SK-N-MC (cell line): Measurements from ENCODE around the gene EXOSC6.
"Not testable (repeated sequence)": the region's sequence is repeated elsewhere in the genome, so short reads cannot be mapped to it uniquely, and the experiment has no call there.

Experiments used
- EZH2 ChIP-seq: fragments of 200-600 bp; sonication (generic); IDR thresholded peaks from one replicate; pipeline ENCODE4 v1.6.1; 2017; ENCODE audit warnings: antibody characterized with exemption
- FOXP2 ChIP-seq: optimal IDR thresholded peaks from 2 replicates; pipeline ENCODE3; 2011; ENCODE audit warnings: mild to moderate bottlenecking, moderate library complexity; ENCODE audit not compliant: insufficient read depth; ENCODE audit errors: extremely low read length, control extremely low read depth
- POLR2AphosphoS5 ChIP-seq: IDR thresholded peaks from 2 replicates; pipeline ENCODE4 v1.6.1; 2012; ENCODE audit warnings: mild to moderate bottlenecking, low read depth, low read length, borderline replicate concordance

DNA sequence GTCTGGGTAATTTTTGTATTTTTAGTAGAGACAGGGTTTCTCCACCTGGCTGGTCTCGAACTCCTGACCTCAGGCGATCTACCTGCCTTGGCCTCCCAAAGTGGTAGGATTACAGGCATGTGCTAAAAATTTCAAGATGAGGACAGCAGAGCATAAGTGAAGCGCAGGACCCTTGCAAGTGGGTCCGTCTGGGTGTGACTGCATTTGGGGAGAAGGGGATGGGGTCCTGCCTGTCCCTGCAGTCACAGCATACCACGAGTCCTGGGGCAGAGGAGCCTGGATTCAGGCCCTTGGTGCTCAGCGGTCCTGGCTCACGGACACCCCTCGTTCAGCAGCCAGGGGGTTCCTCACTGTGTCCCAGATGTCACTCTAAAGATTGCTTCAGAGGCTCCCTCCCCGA, 53.5 kb downstream of the EXOSC6 start:
- not testable (repeated sequence) for TF ChIP-seq POLR2AphosphoS5, EZH2, FOXP2
